GM19193 (cell line): ENCODE data around the gene NUDT3.

Experiments used
- POLR2A ChIP-seq: IDR thresholded peaks from 4 replicates; pipeline ENCODE4 v1.6.1; 2011; ENCODE audit not compliant: insufficient read depth, insufficient read length; ENCODE audit errors: extremely low read depth

The NUDT3 gene

DNA sequence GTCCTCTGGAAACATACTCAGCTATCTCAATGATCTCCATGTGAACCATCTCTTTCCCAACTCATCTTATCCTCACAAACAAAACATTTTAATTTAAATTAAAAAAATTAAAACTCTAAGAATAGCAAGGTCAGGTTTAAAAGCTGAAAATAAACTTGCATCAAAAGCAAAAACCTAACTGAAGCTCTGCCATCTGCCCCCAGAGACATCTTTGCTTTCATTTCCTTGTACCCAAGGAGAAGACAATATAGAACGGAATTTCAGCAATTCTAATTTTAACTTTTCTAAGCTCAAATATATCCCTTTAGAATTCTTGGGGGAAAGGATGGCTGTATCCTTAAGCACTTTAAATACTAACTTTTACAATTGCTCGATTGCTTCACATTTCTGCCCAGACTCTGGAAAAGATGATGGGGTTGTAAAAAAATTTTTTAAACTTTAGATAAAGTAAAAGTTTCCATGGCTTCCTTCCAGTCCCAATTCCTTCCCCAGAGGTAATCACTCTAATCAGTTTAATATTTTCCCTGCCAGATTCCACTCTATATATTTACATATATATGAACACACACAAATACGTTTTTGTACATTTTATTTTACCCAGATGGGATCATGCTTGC, 74.5 kb downstream of the NUDT3 start:
- TF ChIP-seq POLR2A: no peak

DNA sequence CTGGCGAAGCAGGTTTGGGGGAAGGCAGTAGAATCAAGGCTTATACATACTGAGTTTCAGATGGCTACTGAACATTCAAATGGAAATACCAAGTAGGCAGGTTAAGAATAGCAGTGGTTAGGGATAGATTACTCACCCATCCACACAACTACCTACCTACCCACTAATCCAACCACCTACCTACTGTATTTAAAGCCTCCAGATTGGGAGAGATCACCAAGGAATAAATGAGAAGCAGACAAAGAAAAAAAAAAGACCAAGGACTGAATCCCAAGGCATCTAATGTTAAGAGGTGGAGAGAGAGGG, 75.3 kb downstream of the NUDT3 start:
- TF ChIP-seq POLR2A: no peak

DNA sequence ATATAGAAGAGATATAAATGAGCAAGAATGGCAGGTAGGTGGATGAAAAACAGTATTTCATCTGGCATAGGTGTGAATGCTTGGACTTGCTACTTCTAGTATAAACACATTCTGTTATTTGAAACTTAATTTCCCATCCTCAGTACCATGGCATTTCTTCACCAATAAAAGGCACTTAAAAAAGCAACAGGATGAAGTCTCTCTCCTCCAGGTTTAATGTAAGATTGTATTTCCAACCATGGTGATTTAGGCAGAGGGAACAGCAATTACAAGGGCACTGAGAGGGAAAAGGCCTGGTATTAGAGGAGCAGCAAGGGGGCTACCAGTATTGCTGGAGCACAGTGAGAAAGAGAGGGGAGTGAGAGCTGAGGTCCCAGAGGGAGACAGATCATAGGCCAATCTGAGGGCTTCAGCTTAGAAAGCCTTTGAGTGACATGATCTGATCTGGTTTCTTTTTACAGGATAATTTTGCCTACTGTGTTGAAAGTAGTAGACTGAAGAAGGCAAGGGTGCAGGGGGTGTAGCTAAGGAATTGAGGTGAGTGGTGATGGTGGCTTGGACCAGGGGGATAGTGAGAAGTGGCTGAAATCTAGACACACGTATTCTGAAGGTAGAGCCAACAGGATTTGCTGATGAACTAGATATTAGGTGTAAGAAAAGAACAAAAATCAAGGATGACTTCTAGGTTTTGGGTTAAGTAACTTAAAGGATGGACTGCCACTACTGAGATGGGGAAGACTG, 75.9 kb downstream of the NUDT3 start:
- TF ChIP-seq POLR2A: no peak

DNA sequence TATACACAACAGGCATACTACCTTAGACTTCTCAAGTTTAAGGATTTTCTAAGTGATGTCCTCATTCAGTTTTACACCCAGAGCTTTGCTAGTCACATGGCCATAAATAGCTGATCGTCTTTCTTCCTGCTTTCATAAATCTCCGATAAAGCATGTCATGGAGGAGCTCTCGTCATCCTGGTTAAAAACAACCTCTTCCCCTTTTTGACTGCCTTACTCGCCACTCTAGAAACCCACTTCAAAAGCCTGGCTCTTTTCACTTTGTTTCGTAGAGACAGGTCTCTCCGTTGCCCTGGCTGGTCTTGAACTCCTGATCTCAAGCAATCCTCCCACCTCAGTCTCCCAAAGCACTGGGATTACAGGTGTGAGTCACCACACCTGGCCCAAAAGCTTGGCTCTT, 76.7 kb downstream of the NUDT3 start:
- TF ChIP-seq POLR2A: no peak

DNA sequence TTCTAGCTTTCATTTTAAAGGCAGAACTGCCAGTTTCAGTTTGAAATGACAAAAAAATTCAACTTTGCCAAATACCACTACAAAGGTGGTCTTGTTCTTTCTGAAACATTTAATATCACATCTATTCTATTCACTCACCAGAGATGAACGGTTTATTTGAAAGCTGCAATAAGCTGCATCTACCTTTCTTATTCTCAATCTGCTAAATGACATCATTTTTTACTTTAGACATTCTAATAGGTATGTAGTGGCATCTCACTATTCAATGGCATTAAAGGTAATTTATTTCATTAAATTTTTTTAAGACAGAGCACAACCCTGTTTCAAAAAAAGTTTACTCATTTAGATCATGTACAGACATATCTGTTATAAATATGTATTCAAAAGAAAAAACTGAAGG, 77.2 kb downstream of the NUDT3 start:
- no peak for TF ChIP-seq POLR2A

DNA sequence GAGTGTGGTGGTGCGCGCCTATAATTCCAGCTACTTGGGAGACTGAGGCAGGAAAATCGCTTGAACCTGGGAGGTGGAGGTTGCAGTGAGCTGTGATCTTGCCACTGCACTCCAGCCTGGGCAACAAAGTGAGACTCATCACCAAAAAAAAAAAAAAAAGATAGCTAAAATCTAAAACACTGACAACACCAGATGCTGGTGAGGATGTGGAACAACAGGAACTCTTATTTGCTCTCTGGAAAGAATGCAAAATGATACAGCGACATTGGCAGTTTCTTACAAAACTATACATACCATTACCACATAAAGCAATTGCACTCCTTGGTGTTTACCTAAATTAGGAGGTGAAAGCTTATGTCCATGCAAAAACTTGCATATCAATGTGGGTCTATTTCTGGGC, 80.2 kb downstream of the NUDT3 start:
- TF ChIP-seq POLR2A: no peak

DNA sequence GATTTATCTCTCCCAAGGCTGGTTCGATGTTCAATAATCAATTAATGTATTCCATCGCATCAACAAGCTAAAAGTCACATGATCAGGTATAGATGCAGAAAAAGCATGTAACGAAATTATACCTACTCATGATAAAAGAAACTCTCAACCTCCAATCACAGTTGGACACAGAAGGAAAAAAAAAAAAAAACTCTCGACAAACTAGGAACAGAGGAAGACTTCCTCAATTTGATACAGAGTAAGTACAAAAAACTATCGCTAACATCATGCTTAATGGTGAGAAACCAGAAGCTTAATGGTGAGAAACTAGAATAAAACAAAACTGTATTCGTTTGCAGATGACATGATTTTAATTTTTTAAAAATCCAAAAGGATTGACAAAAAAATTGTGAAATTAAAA, 81.7 kb downstream of the NUDT3 start:
- no peak for TF ChIP-seq POLR2A

DNA sequence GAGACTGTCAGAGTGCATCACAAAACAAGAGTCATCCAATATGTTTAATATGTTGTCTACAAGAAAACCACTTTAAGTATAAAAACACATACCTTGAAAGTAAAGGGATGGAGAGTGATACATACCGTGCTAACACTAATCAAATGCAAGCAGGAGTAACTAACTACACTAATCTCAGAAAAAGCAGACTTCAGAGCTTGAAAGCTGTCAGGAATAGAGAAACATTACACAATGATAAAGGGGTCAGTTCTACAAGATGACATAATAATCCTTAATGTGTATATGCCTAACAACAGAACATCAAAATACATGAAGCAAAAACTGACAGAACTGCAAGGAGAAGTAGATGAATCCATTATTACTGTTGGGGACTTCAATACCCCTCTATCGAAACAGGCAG, 84.0 kb downstream of the NUDT3 start:
- no peak for TF ChIP-seq POLR2A

DNA sequence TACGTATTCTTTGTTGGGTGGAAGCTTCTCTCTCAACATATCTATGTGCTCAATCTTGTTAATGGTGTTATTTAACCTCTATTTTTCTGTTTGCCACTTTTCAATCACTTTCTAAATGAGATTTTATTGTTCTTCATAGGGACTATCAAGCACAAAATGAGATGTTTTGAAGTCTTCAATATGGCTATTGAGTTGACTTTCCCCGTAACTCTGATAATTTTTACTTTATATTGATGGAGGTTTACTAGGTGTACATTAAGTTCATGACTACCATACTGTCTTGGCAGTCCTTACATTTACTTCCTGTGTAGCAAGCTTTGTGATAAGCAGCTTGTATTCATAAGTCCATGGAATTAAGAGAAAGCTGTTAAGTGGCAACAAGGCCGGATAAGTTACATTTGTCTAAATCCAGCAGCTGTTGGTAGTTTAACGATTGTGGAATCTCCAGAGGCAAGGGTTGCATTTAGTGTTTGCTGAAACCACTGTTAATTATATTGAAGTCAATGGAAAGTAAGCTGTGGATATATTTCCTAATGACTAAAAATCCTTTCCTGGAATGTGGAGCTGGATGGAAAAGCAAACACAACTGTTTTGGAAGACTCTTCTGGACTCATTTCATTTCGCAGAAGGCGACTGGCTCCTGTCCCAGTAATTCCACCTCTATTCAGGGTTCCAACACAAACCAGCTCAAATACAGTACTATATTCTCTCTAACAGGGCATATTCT, 86.3 kb downstream of the NUDT3 start:
- TF ChIP-seq POLR2A: no peak

DNA sequence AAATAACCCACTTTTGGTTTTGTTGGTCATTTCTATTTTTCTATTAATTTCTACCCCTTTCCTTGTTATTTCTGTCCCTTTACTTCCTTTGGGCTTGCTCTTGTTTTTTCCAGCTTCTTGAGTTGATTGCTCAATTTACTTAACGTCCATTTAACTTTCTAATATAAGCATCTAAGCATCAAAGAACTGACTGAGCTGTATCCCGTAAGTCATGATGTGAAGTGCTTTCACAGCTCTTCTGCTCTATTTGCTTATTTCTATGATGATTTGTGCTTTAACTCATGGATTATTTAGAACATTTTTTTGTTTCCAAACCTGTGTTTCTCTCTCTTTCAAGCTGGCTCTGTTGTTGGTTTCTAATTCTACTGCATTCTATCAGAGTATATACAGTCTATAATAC, 87.0 kb downstream of the NUDT3 start:
- TF ChIP-seq POLR2A: no peak

DNA sequence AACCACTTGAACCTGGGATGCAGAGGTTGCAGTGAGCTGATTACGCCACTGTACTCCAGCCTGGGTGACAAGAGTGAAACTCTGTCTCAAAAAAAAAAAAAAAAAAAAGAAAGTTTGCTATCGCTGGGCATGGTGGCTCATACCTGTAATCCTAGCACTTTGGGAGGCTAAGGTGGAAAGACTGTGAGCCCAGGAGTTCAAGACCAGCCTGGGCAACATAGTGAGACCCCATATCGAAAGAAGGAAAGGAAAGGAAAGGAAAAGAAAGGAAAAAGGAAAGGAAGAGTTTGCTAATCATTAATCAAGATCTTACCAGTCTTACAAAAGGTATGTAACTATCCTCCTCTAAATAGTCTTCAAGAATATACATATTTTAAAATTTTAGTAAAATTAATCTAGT, 88.3 kb downstream of the NUDT3 start:
- no peak for TF ChIP-seq POLR2A

DNA sequence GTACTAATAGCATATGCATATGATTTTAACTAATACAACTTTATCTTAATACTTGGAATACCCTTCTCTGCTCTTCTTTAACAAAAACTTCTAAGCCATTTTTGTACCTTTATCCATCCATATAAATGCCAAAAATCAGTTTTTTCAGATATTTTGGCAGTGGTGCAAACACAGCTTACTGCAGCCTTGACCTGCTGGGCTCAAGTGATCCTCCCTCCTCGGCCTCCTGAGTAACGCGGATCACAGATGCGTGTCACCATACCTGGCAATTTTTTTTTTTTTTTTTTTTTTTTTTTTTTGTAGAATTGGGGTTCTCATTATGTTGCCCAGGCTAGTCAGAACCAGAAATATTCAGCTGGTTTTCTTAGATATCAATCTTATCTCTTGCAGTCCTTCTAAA, 89.5 kb downstream of the NUDT3 start:
- no peak for TF ChIP-seq POLR2A

DNA sequence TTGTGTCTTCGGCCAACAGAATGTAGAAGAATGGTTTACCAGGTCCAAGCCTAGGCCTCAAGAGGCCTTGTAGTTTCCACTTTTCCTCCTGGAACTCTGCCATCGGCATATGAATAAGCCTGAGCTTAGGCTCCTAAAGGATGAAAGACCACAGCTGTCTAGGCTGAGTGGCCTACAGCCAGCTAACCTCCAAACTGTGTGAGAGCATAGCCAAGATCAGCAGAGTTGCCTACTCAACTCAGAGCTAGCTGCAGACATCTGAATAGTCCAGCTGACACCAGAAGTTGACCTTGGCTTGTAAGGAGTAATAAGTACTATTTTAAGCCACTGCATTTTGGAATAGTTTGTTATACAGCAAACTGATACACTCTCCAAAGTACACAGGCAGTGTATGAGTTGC, 91.1 kb downstream of the NUDT3 start:
- no peak for TF ChIP-seq POLR2A

DNA sequence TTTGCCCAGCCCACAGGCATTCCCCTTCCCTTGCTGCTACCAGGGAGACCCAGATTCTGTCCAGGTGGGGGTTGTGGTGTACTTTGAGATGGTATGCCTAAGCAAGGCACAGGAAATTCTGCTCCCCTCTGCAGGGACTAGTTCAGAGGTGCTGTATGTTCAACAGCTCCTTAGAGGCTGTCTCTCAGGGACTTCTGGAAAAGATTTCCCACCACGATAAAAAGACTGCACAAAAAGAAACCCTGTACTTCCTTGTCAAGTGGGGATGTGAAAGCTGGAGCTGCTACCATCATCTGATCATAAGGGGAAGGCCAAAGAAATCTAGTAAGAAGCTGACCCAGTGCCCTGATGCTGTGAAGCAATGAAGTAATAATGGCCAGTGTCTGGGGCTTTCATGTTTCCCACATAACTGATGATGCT, 92.1 kb downstream of the NUDT3 start:
- no peak for TF ChIP-seq POLR2A

DNA sequence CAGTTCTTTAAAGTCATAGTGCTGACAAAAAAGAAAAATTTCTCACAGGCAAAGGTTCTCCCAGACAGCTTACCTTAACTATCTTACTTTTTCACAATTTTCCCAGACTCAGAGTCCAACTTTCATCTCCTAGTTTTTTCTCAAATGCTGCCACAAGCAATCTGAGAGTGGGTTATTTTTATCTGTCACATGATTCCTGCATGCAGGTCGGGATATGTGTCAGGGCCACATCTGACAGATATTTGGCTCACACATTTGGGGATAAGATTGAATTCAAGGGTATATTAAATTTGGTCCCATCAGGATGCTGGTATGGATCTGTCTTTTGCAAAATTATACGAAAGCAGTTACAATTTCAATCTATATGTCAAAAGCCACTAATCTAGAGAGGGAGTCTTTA, 93.5 kb downstream of the NUDT3 start:
- TF ChIP-seq POLR2A: no peak

DNA sequence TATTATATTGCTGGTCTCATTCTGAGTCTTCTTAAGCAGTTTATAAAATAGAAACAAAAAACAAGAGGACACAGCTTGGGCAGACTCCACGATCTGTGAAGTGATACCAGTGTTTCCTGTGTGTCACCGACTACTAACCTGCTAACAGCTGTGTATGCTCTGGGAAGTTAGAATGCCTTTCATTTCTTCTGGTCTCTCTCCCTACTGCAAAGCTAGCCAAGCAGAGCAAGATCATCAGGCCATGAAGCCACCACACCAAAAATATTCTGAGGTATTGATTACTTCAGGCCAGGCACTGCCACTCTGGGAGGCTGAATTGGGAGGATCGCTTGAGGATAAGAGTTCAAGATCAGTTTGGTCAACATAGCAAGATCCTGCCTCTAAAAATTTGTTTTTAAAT, 96.7 kb downstream of the NUDT3 start:
- TF ChIP-seq POLR2A: no peak

DNA sequence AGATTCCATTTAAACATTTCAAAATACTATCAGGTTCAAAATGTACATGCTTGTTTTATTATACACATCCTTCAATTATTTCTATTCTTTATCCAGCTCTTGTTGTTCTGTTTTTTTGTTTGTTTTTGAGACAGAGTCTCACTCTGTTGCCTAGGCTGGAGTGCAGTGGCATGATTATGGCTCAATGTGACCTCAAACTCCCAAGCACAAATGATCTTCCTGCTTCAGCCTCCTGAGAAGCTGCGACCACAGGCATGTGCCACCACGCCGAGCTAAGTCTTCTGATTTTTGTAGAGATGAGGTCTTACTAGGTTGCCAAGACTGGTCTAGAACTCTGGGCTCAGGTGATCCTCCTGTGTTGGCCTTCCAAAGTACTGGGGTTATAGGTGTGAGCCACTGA, 99.5 kb downstream of the NUDT3 start:
- TF ChIP-seq POLR2A: no peak

DNA sequence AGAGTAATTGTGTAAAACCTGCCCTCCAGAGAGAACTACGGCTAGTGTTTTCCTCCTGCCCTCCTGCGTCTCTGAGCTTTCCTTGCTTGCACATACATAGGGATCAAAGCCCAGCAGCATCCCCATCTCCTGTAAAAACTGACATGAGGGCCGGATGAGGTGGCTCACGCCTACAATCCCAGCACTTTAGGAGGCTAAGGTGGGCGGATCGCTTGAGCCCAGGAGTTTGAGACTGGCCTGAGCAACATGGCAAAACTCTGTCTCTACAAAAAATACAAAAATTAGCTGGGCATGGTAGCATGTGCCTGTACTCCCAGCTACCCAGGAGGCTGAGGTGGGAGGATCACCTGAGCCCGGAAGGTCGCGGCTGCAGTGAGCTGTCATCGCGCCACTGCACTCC, 103.3 kb downstream of the NUDT3 start:
- no peak for TF ChIP-seq POLR2A
